Neuronal stem cell (in vitro differentiated cells): ENCODE data around the gene CCDC57.

Experiments
- DNase-seq: peaks from one replicate; pipeline ENCODE4 v3.0.0-alpha.2; 2013; ENCODE audit warnings: low spot score
- H2AFZ ChIP-seq: one replicate; pipeline ENCODE4 v1.6.1; 2013; ENCODE audit warnings: mild to moderate bottlenecking, low read length, inconsistent platforms
- H2AK5ac ChIP-seq: 2 replicates; pipeline ENCODE4 v1.6.1; 2013; ENCODE audit warnings: low read depth, mild to moderate bottlenecking, inconsistent platforms, low read length, moderate library complexity, mixed read lengths
- H2BK120ac ChIP-seq: 2 replicates; pipeline ENCODE4 v1.6.1; 2013; ENCODE audit warnings: low read depth, mild to moderate bottlenecking, inconsistent platforms, low read length, moderate library complexity, mixed read lengths
- H2BK12ac ChIP-seq: one replicate; pipeline ENCODE4 v1.6.1; 2013; ENCODE audit warnings: low read length, inconsistent platforms
- H2BK15ac ChIP-seq: 2 replicates; pipeline ENCODE4 v1.6.1; 2013; ENCODE audit warnings: mild to moderate bottlenecking, low read length, inconsistent platforms, mixed read lengths
- H2BK5ac ChIP-seq: one replicate; pipeline ENCODE4 v1.6.1; 2013; ENCODE audit warnings: inconsistent platforms, mild to moderate bottlenecking, low read length, moderate library complexity
- H3K14ac ChIP-seq: one replicate; pipeline ENCODE4 v1.6.1; 2013; ENCODE audit warnings: low read length, inconsistent platforms
- H3K18ac ChIP-seq: 2 replicates; pipeline ENCODE4 v1.6.1; 2013; ENCODE audit warnings: low read length, inconsistent platforms
- H3K23ac ChIP-seq: 2 replicates; pipeline ENCODE4 v1.6.1; 2013; ENCODE audit warnings: low read depth, mild to moderate bottlenecking, mixed read lengths, low read length, inconsistent platforms; ENCODE audit not compliant: poor library complexity
- H3K27ac ChIP-seq: replicated peaks from 3 replicates; pipeline ENCODE4 v1.5.1; 2013; ENCODE audit warnings: low read length, inconsistent platforms
- H3K27me3 ChIP-seq, 3 experiments: 2 replicates each; pipeline ENCODE4 v1.6.1; 2013; ENCODE audit warnings: low read length in 3 of 3, mild to moderate bottlenecking in 2 of 3, inconsistent platforms in 1 of 3, low read depth in 1 of 3, mixed read lengths in 1 of 3, moderate library complexity in 1 of 3; ENCODE audit not compliant: control insufficient read depth in 3 of 3, insufficient read depth in 3 of 3
- H3K36me3 ChIP-seq, 2 donors: replicated peaks in 1 of 2; 2 replicates each; pipeline ENCODE4 v1.6.1; 2013; ENCODE audit warnings: low read length in 2 of 2; ENCODE audit not compliant: control insufficient read depth in 2 of 2, insufficient read depth in 2 of 2
- H3K4ac ChIP-seq: 2 replicates; pipeline ENCODE4 v1.6.1; 2013; ENCODE audit warnings: inconsistent platforms, mild to moderate bottlenecking, low read length, moderate library complexity
- H3K4me1 ChIP-seq, 2 donors: 1 replicate in 1 of 2; 2 replicates in 1 of 2; pipeline ENCODE4 v1.6.1; 2013; ENCODE audit warnings: low read length in 2 of 2, low read depth in 1 of 2; ENCODE audit not compliant: control insufficient read depth in 2 of 2, insufficient read depth in 1 of 2
- H3K4me2 ChIP-seq: one replicate; pipeline ENCODE4 v1.6.1; 2013; ENCODE audit warnings: mild to moderate bottlenecking, low read length, inconsistent platforms; ENCODE audit not compliant: insufficient read depth, poor library complexity, severe bottlenecking
- H3K4me3 ChIP-seq, 2 donors: 2 replicates each; pipeline ENCODE4 v1.5.1; 2013; ENCODE audit warnings: low read length in 2 of 2, mild to moderate bottlenecking in 2 of 2, inconsistent platforms in 1 of 2, moderate library complexity in 1 of 2
- H3K79me1 ChIP-seq: one replicate; pipeline ENCODE4 v1.6.1; 2013; ENCODE audit warnings: low read depth, mild to moderate bottlenecking, inconsistent platforms, low read length, moderate library complexity
- H3K9ac ChIP-seq: one replicate; pipeline ENCODE4 v1.6.1; 2013; ENCODE audit warnings: mild to moderate bottlenecking, low read depth, low read length, inconsistent platforms; ENCODE audit not compliant: poor library complexity
- H3K9me3 ChIP-seq, 2 donors: replicated peaks in 1 of 2; 2 replicates each; pipeline versions ENCODE3 to v1.6.1; 2013; ENCODE audit warnings: low read length in 2 of 2, mild to moderate bottlenecking in 2 of 2, inconsistent platforms in 1 of 2, low read depth in 1 of 2, mixed read lengths in 1 of 2, moderate library complexity in 1 of 2; ENCODE audit not compliant: control insufficient read depth in 2 of 2, insufficient read depth in 1 of 2
- H4K8ac ChIP-seq: one replicate; pipeline ENCODE4 v1.6.1; 2013; ENCODE audit warnings: low read depth, mild to moderate bottlenecking, inconsistent platforms, low read length, moderate library complexity
- H4K91ac ChIP-seq: one replicate; pipeline ENCODE4 v1.6.1; 2013; ENCODE audit warnings: low read length, low read depth, mild to moderate bottlenecking, inconsistent platforms; ENCODE audit not compliant: poor library complexity
- WGBS, 2 donors: extraction: QIAGEN DNeasy Blood & Tissue Kit; methylation state at CpG; one replicate each; pipeline ENCODE4 v1.1.7; 2013; ENCODE audit warnings: missing lambda C conversion rate in 2 of 2, mixed read lengths in 1 of 2; ENCODE audit not compliant: insufficient read length in 2 of 2, insufficient replicate concordance in 1 of 2; ENCODE audit errors: extremely low coverage in 2 of 2; 5-methylcytosine and 5-hydroxymethylcytosine counted together

Gene CCDC57

GRCh38 chr17:82237746-82238471, 25.3 kb upstream of the CCDC57 start:
- peak overlapping the region; percentile 46 for H2AK5ac ChIP-seq
- no peak overlapping the region for H2BK120ac ChIP-seq
- peak overlapping the region; percentile 98 for H3K23ac ChIP-seq
- H2AFZ ChIP-seq, result no peak overlapping the region
- no peak for DNase-seq
- peak overlapping the region; percentile 65 for H4K8ac ChIP-seq
- peaks cover 17 to 46% of the 10 kb centered on the region in 2 donors for H3K36me3 ChIP-seq
- no CpG with 5 or more reads among the region's 34 CpGs for WGBS, 2 donors
- no peak overlapping the region for H3K4me3 ChIP-seq
- H4K91ac ChIP-seq, result no peak overlapping the region
- peak overlapping the region; percentile 75 for H2BK5ac ChIP-seq
- peaks cover 3 to 7% of the 10 kb centered on the region in 2 donors for H3K4me1 ChIP-seq
- H3K27me3 ChIP-seq, result no peaks in the 10 kb centered on the region
- peak overlapping the region; percentile 4 for H3K9ac ChIP-seq
- no peak overlapping the region for H3K27ac ChIP-seq
- peaks cover 8% of the 10 kb centered on the region for H3K79me1 ChIP-seq
- no peak overlapping the region for H3K4ac ChIP-seq
- no peak overlapping the region for H2BK12ac ChIP-seq
- H3K9me3 ChIP-seq, result no peaks in the 10 kb centered on the region
- H3K18ac ChIP-seq, result peak overlapping the region; percentile 57
- no peak overlapping the region for H3K4me2 ChIP-seq
- H3K14ac ChIP-seq, result no peak overlapping the region
- no peak overlapping the region for H2BK15ac ChIP-seq

DNA sequence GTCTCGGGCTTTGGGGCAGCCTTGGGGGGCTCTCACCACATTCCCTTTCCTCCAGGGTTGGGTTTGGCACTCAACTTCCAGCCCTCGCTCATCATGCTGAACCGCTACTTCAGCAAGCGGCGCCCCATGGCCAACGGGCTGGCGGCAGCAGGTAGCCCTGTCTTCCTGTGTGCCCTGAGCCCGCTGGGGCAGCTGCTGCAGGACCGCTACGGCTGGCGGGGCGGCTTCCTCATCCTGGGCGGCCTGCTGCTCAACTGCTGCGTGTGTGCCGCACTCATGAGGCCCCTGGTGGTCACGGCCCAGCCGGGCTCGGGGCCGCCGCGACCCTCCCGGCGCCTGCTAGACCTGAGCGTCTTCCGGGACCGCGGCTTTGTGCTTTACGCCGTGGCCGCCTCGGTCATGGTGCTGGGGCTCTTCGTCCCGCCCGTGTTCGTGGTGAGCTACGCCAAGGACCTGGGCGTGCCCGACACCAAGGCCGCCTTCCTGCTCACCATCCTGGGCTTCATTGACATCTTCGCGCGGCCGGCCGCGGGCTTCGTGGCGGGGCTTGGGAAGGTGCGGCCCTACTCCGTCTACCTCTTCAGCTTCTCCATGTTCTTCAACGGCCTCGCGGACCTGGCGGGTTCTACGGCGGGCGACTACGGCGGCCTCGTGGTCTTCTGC, 24.6 kb upstream of the CCDC57 start:
- no peaks in the 10 kb centered on the region for H3K9me3 ChIP-seq
- peak overlapping the region; percentile 1 for H2AK5ac ChIP-seq
- H2AFZ ChIP-seq, result no peak overlapping the region
- H3K27me3 ChIP-seq, result peaks cover 0 to 2% (median 0%) of the 10 kb centered on the region in 3 experiments
- H3K14ac ChIP-seq, result no peak overlapping the region
- H2BK5ac ChIP-seq, result peak overlapping the region; percentile 75
- WGBS, 2 donors, result no CpG with 5 or more reads among the region's 59 CpGs
- H3K4ac ChIP-seq, result no peak overlapping the region
- DNase-seq, result no peak
- H3K18ac ChIP-seq, result peak overlapping the region; percentile 91
- H4K91ac ChIP-seq, result no peak overlapping the region
- H3K4me1 ChIP-seq, result peaks cover 6 to 9% of the 10 kb centered on the region in 2 donors
- no peak overlapping the region for H3K27ac ChIP-seq
- peak overlapping the region; percentile 90 for H2BK12ac ChIP-seq
- no peak overlapping the region for H2BK120ac ChIP-seq
- H3K4me3 ChIP-seq, result no peak overlapping the region
- no peak overlapping the region for H4K8ac ChIP-seq
- no peak overlapping the region for H3K4me2 ChIP-seq
- H3K36me3 ChIP-seq, result peaks cover 14 to 39% of the 10 kb centered on the region in 2 donors
- peaks cover 8% of the 10 kb centered on the region for H3K79me1 ChIP-seq
- H2BK15ac ChIP-seq, result peak overlapping the region; percentile 49
- H3K23ac ChIP-seq, result peak overlapping the region; percentile 96
- H3K9ac ChIP-seq, result peak overlapping the region; percentile 63

DNA sequence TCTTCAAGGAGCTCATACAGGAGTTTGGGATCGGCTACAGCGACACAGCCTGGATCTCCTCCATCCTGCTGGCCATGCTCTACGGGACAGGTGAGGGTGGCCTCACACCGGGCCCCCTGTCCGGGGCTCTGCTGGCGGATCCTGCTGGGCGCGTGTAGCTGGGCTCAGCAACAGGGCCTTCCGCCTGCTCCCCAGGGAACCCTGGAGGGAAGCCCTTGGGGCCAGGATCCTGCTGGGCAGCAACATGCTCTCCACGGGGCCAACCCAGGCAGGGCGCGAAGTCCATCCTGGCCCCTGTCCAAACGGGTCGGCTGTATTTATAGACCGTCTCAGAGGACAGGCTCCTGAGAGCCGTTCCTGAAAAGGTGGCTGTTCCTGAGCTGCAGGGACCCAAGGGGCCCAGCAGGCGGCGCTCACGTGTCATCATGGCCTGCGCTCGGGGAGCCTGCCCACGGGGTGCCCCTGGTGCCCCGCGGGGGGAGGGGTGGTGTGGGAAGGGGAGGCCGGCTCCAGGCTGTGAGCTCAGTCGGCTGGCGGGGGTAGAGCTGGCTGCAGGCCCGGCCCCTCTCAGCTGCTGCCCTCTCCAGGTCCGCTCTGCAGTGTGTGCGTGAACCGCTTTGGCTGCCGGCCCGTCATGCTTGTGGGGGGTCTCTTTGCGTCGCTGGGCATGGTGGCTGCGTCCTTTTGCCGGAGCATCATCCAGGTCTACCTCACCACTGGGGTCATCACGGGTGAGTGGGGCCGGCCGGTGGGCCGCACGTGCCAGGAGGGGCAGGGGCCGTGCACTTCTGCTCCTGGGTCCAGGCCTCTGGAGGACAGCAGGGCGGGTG, 23.7 kb upstream of the CCDC57 start:
- H3K23ac ChIP-seq, result peak overlapping the region; percentile 96
- H3K9ac ChIP-seq, result peak overlapping the region; percentile 3
- no peak overlapping the region for H3K27ac ChIP-seq
- H3K36me3 ChIP-seq, result peaks cover 14 to 32% of the 10 kb centered on the region in 2 donors
- peaks cover 8% of the 10 kb centered on the region for H3K79me1 ChIP-seq
- H2AFZ ChIP-seq, result no peak overlapping the region
- H2BK120ac ChIP-seq, result peak overlapping the region; percentile 18
- peak overlapping the region; percentile 48 for H2BK5ac ChIP-seq
- no peak overlapping the region for H4K91ac ChIP-seq
- no peaks in the 10 kb centered on the region for H3K9me3 ChIP-seq
- H3K4ac ChIP-seq, result no peak overlapping the region
- H3K4me2 ChIP-seq, result no peak overlapping the region
- no CpG with 5 or more reads among the region's 44 CpGs for WGBS, 2 donors
- H3K18ac ChIP-seq, result peak overlapping the region; percentile 91
- peak overlapping the region; percentile 1 for H2AK5ac ChIP-seq
- peaks cover 12 to 15% of the 10 kb centered on the region in 2 donors for H3K4me1 ChIP-seq
- H2BK15ac ChIP-seq, result peak overlapping the region; percentile 49
- peak overlapping the region; percentile 90 for H2BK12ac ChIP-seq
- peak overlapping the region; percentile 82 for H4K8ac ChIP-seq
- H3K27me3 ChIP-seq, result peaks cover 0 to 8% (median 0%) of the 10 kb centered on the region in 3 experiments
- DNase-seq, result peak; percentile 68
- no peak overlapping the region for H3K4me3 ChIP-seq
- no peak overlapping the region for H3K14ac ChIP-seq
